DOHH2 (cell line): ENCODE data around the gene RPL9.

Experiments
- CTCF ChIP-seq: fragments of 200-600 bp; sonication (generic); IDR thresholded peaks from one replicate; pipeline ENCODE4 v1.5.1; 2014; ENCODE audit warnings: antibody characterized with exemption, mild to moderate bottlenecking, low read depth, low read length; ENCODE audit not compliant: poor library complexity, severe bottlenecking
- EZH2phosphoT487 ChIP-seq: fragments of 200-600 bp; sonication (generic); IDR thresholded peaks from 2 replicates; pipeline ENCODE4 v1.6.1; 2017; ENCODE audit warnings: borderline replicate concordance, mild to moderate bottlenecking, antibody characterized with exemption, low read length, moderate library complexity, mixed read lengths

- no peak for TF ChIP-seq CTCF
- no peak for TF ChIP-seq EZH2phosphoT487
Measured at GRCh38 chr4:39455486-39455885, 3.2 kb downstream of the RPL9 start.
